HCT116 (cell line): ENCODE data around the gene CYP4F2. TPM values are rescaled to one million over a fixed set of nuclear protein-coding genes. Genes with fewer than 3 reads are reported as not detected.

ENCODE experiments used
- ATAC-seq: fragments of 200-7000 bp; cut with Tn5 transposase; 2 replicates; pipeline ENCODE4 v1.9.1; 2020; ENCODE audit warnings: mild to moderate bottlenecking, moderate library complexity
- BruUV-seq: library from RNA; stranded (reverse); fragments of 400-500 nt; replicated peaks from 2 replicates; lab custom pipeline; 2021; lab: Mats Ljungman, UMichigan
- CTCF ChIA-PET: fragments of 300-600 bp; sonication (Branson Sonifier 250); formaldehyde crosslinking; loops from one replicate; lab custom pipeline; 2021; ENCODE audit warnings: antibody characterized with exemption; lab: Charles Lee
- POLR2A ChIA-PET: fragments of 300-600, 350-600 bp; sonication (Branson Sonifier 250); formaldehyde crosslinking; loops from one replicate; lab custom pipeline; 2021; ENCODE audit warnings: antibody characterized with exemption; lab: Charles Lee
- RAD21 ChIA-PET, 2 experiments: fragments of 300-600 bp; sonication (Branson Sonifier 250); formaldehyde crosslinking; loops; one replicate each; lab custom pipeline; 2023; ENCODE audit warnings: low total read pairs in 2 of 2; ENCODE audit not compliant: uncharacterized antibody in 2 of 2, unreplicated experiment in 2 of 2, low non-redundant PET in 1 of 2; lab: Charles Lee
- DNase-seq: peaks from one replicate; pipeline ENCODE4 v3.0.0-alpha.2; 2010; ENCODE audit warnings: low read depth, low spot score
- H2AFZ ChIP-seq: fragments of 200-600 bp; shearing (Covaris generic), sonication (generic); 2 replicates; pipeline ENCODE4 v1.6.1; 2017; ENCODE audit warnings: low read depth, mixed run types, mixed read lengths, antibody characterized with exemption, low read length; ENCODE audit not compliant: poor library complexity, severe bottlenecking
- H3K27ac ChIP-seq: 2 replicates; pipeline ENCODE4 v1.5.1; 2012; ENCODE audit warnings: low read depth, low read length
- H3K27me3 ChIP-seq: fragments of 200-600 bp; sonication (generic); 2 replicates; pipeline ENCODE4 v1.6.1; 2016; ENCODE audit warnings: mixed run types, low read length, mixed read lengths; ENCODE audit not compliant: insufficient read depth
- H3K36me3 ChIP-seq, 2 experiments: fragments of 200-500 bp in 1 of 2; fragments of 200-600 bp in 1 of 2; sonication (Bioruptor generic) in 1 of 2; sonication (generic) in 1 of 2; 2 replicates each; pipeline versions ENCODE4 v1.5.1 to v1.6.1; 2014 to 2016; ENCODE audit warnings: low read length in 2 of 2, inconsistent platforms in 1 of 2, mixed read lengths in 1 of 2, mixed run types in 1 of 2; ENCODE audit not compliant: insufficient read depth in 2 of 2, control insufficient read depth in 1 of 2
- H3K4me1 ChIP-seq, 2 experiments: fragments of 200-600 bp in 1 of 2; sonication (generic) in 1 of 2; 2 replicates each; pipeline versions ENCODE4 v1.5.1 to v1.6.1; 2012 to 2017; ENCODE audit warnings: low read length in 2 of 2, inconsistent platforms in 1 of 2, mild to moderate bottlenecking in 1 of 2, mixed read lengths in 1 of 2, mixed run types in 1 of 2, moderate library complexity in 1 of 2; ENCODE audit not compliant: insufficient read depth in 2 of 2, control insufficient read depth in 1 of 2
- H3K4me2 ChIP-seq: fragments of 200-600 bp; sonication (generic); 2 replicates; pipeline ENCODE4 v1.6.1; 2017; ENCODE audit warnings: mixed run types, low read length, mixed read lengths
- H3K4me3 ChIP-seq, 2 experiments: fragments of 200-600 bp in 1 of 2; sonication (generic) in 1 of 2; replicated peaks in 1 of 2; 2 replicates each; pipeline ENCODE4 v1.5.1; 2011 to 2016; ENCODE audit warnings: low read length in 2 of 2, control low read depth in 1 of 2, low read depth in 1 of 2, mild to moderate bottlenecking in 1 of 2, mixed read lengths in 1 of 2, mixed run types in 1 of 2
- H3K79me2 ChIP-seq: fragments of 200-600 bp; sonication (generic); 2 replicates; pipeline ENCODE4 v1.6.1; 2017; ENCODE audit warnings: mild to moderate bottlenecking, mixed run types, low read length, moderate library complexity, mixed read lengths; ENCODE audit not compliant: insufficient read depth
- H3K9ac ChIP-seq: fragments of 200-600 bp; sonication (generic); 2 replicates; pipeline ENCODE4 v1.6.1; 2016; ENCODE audit warnings: low read length, mixed read lengths
- H3K9me2 ChIP-seq: fragments of 200-600 bp; sonication (generic), shearing (Covaris generic); 2 replicates; pipeline ENCODE4 v1.6.1; 2017; ENCODE audit warnings: mixed run types, mild to moderate bottlenecking, moderate library complexity; ENCODE audit not compliant: insufficient read depth
- H3K9me3 ChIP-seq, 2 experiments: fragments of 200-500 bp in 1 of 2; fragments of 200-600 bp in 1 of 2; sonication (Bioruptor generic) in 1 of 2; sonication (generic) in 1 of 2; 2 replicates each; pipeline ENCODE4 v1.6.1; 2014 to 2017; ENCODE audit warnings: low read length in 2 of 2, mixed read lengths in 2 of 2, inconsistent platforms in 1 of 2, low read depth in 1 of 2, mild to moderate bottlenecking in 1 of 2, mixed run types in 1 of 2, moderate library complexity in 1 of 2; ENCODE audit not compliant: control insufficient read depth in 1 of 2, insufficient read depth in 1 of 2
- H4K20me1 ChIP-seq: fragments of 200-600 bp; sonication (generic), shearing (Covaris generic); 2 replicates; pipeline ENCODE4 v1.6.1; 2017; ENCODE audit warnings: mixed run types, mild to moderate bottlenecking, moderate library complexity; ENCODE audit not compliant: insufficient read depth
- ATF3 ChIP-seq: IDR thresholded peaks from 2 replicates; pipeline ENCODE4 v1.6.1; 2012
- CBX3 ChIP-seq: IDR thresholded peaks from 2 replicates; pipeline ENCODE4 v1.6.1; 2012; ENCODE audit warnings: low read depth
- CEBPB ChIP-seq: IDR thresholded peaks from 2 replicates; pipeline ENCODE4 v1.6.1; 2012; ENCODE audit warnings: low read depth
- CTCF ChIP-seq, 3 experiments: fragments of 200-600 bp in 1 of 3; sonication (generic) in 1 of 3; IDR thresholded peaks in 2 of 3; conservative IDR thresholded peaks in 1 of 3; 2 replicates each; pipeline ENCODE4 v1.5.1; 2012 to 2017; ENCODE audit warnings: low read depth in 2 of 3, low read length in 2 of 3, antibody characterized with exemption in 1 of 3, borderline replicate concordance in 1 of 3, control low read depth in 1 of 3, mild to moderate bottlenecking in 1 of 3, mixed read lengths in 1 of 3, mixed run types in 1 of 3, moderate library complexity in 1 of 3; ENCODE audit not compliant: insufficient read depth in 1 of 3
- EGR1 ChIP-seq: IDR thresholded peaks from 2 replicates; pipeline ENCODE4 v1.6.1; 2012; ENCODE audit warnings: low read depth
- ELF1 ChIP-seq: IDR thresholded peaks from 2 replicates; pipeline ENCODE4 v1.6.1; 2012; ENCODE audit warnings: low read depth, borderline replicate concordance
- EZH2 ChIP-seq: fragments of 200-600 bp; sonication (generic); IDR thresholded peaks from 2 replicates; pipeline ENCODE4 v1.6.1; 2017; ENCODE audit warnings: antibody characterized with exemption, mixed run types
- EZH2phosphoT487 ChIP-seq: fragments of 200-600 bp; IDR thresholded peaks from 2 replicates; pipeline ENCODE4 v1.6.1; 2018; ENCODE audit warnings: antibody characterized with exemption, borderline replicate concordance
- FOSL1 ChIP-seq: IDR thresholded peaks from 2 replicates; pipeline ENCODE4 v1.6.1; 2012; ENCODE audit warnings: low read depth
- JUND ChIP-seq: IDR thresholded peaks from 2 replicates; pipeline ENCODE4 v1.6.1; 2012
- MAX ChIP-seq: IDR thresholded peaks from 2 replicates; pipeline ENCODE4 v1.6.1; 2012
- POLR2AphosphoS5 ChIP-seq: IDR thresholded peaks from 2 replicates; pipeline ENCODE4 v1.6.1; 2011; ENCODE audit warnings: mild to moderate bottlenecking, low read depth, low read length, moderate library complexity
- REST ChIP-seq: IDR thresholded peaks from 2 replicates; pipeline ENCODE4 v1.6.1; 2012; ENCODE audit warnings: low read depth
- SP1 ChIP-seq: IDR thresholded peaks from 2 replicates; pipeline ENCODE4 v1.6.1; 2012; ENCODE audit warnings: low read depth
- SRF ChIP-seq: IDR thresholded peaks from 2 replicates; pipeline ENCODE4 v1.6.1; 2012; ENCODE audit warnings: low read depth
- TCF7L2 ChIP-seq: IDR thresholded peaks from 2 replicates; pipeline ENCODE4 v1.7.0; 2011; ENCODE audit warnings: borderline replicate concordance, inconsistent platforms; ENCODE audit not compliant: insufficient read depth, insufficient read length; ENCODE audit errors: extremely low read depth
- YY1 ChIP-seq: IDR thresholded peaks from 2 replicates; pipeline ENCODE4 v1.6.1; 2011; ENCODE audit warnings: low read length, low read depth, moderate library complexity, mild to moderate bottlenecking; ENCODE audit not compliant: insufficient replicate concordance; ENCODE audit errors: extremely low read depth
- ZBTB33 ChIP-seq: IDR thresholded peaks from 2 replicates; pipeline ENCODE4 v1.6.1; 2011; ENCODE audit warnings: mild to moderate bottlenecking, low read length, moderate library complexity; ENCODE audit not compliant: insufficient replicate concordance; ENCODE audit errors: extremely low read depth
- ZFX ChIP-seq: fragments of 450-650 bp; IDR thresholded peaks from 2 replicates; pipeline ENCODE4 v1.6.1; 2017
- intact Hi-C: fragments of 100-400 bp; cut with micrococcal nuclease; formaldehyde crosslinking; loops from 2 replicates; pipeline ENCODE4 v1.10.0; 2022
- total RNA-seq: library from RNA; stranded (reverse); gene quantifications from one replicate; pipeline ENCODE4 v1.2.1, GENCODE V29; 2021; ENCODE audit not compliant: unreplicated experiment

The CYP4F2 gene
- total RNA-seq, 1 experiment from 2014 or later: 1.1 TPM

GRCh38 chr19:15846923-15847322, 51.0 kb downstream of the CYP4F2 start:
- Histone ChIP-seq H3K9ac (no peak overlapping the region), H3K9me2 (no peaks in the 10 kb centered on the region), H4K20me1 (no peaks in the 10 kb centered on the region)
- TF ChIP-seq FOSL1 (no peak), REST (no peak), ATF3 (no peak), ELF1 (no peak), EGR1 (no peak), EZH2phosphoT487 (no peak), ZBTB33 (no peak), CTCF (IDR thresholded peaks at IDR 0.05 in 2 of 3, conservative IDR thresholded peaks at IDR 0.05 in 1 of 3; ENCODE audit: borderline replicate concordance in 1 of 3, insufficient read depth in 1 of 3, low read depth in 2 of 3, low read length in 2 of 3) (no peak), EZH2 (no peak), CBX3 (no peak), SRF (no peak), CEBPB (no peak), MAX (no peak), TCF7L2 (no peak), ZFX (no peak), JUND (no peak), SP1 (no peak), YY1 (no peak), POLR2AphosphoS5 (no peak)
- TF ChIP-seq, all 23 proteins: peak for 0
- H3K4me2 ChIP-seq: no peak overlapping the region
- H3K36me3 ChIP-seq: peaks cover 0 to 7% of the 10 kb centered on the region in 2 experiments; a peak in 2 of 4 replicates
- BruUV-seq: no TSS peak
- H3K79me2 ChIP-seq: no peaks in the 10 kb centered on the region
- no peak overlapping the region for H2AFZ ChIP-seq
- H3K4me1 ChIP-seq: peaks cover 0 to 8% of the 10 kb centered on the region in 2 experiments; a peak in 3 of 4 replicates
- ATAC-seq (no peak), DNase-seq (no peak)
- no peak overlapping the region for H3K4me3 ChIP-seq
- ChIA-PET RAD21 (no interaction called here), POLR2A (no interaction called here), CTCF (no interaction called here)
- no peaks in the 10 kb centered on the region for H3K27me3 ChIP-seq
- H3K27ac ChIP-seq: no peak overlapping the region
- intact Hi-C loops: no loop called here
- no peaks in the 10 kb centered on the region for H3K9me3 ChIP-seq
